Small intestine (tissue), 7 donors: ENCODE results near the gene LRMDA. TPM values are rescaled to one million over a fixed set of nuclear protein-coding genes. Genes with fewer than 3 reads are reported as not detected.
"Not testable (repeated sequence)": the region's sequence is repeated elsewhere in the genome, so short reads cannot be mapped to it uniquely, and the experiment has no call there.

Source experiments
- DNase-seq, 2 donors: peaks; one replicate each; pipeline versions ENCODE4 v3.0.0 to v3.0.0-alpha.2; 2013
- FAIRE-seq: peaks from 2 replicates; lab custom pipeline; 2012; peaks lifted over from hg19 to GRCh38; lab: Jason Lieb, UNC
- H3K27ac ChIP-seq, 3 donors: one replicate each; pipeline ENCODE4 v1.5.1; 2013; ENCODE audit warnings: low read length in 2 of 3, mild to moderate bottlenecking in 2 of 3, control low read depth in 1 of 3, inconsistent platforms in 1 of 3, low read depth in 1 of 3, moderate library complexity in 1 of 3
- H3K27me3 ChIP-seq, 3 donors: one replicate each; pipeline ENCODE4 v1.6.1; 2013; ENCODE audit warnings: low read length in 3 of 3, inconsistent platforms in 1 of 3; ENCODE audit not compliant: control insufficient read depth in 3 of 3, insufficient read depth in 3 of 3
- H3K36me3 ChIP-seq, 3 donors: one replicate each; pipeline ENCODE4 v1.6.1; 2013; ENCODE audit warnings: low read length in 3 of 3, inconsistent platforms in 1 of 3, low read depth in 1 of 3, mild to moderate bottlenecking in 1 of 3, moderate library complexity in 1 of 3; ENCODE audit not compliant: control insufficient read depth in 3 of 3, insufficient read depth in 2 of 3
- H3K4me1 ChIP-seq, 3 donors: one replicate each; pipeline ENCODE4 v1.6.1; 2013; ENCODE audit warnings: low read length in 2 of 3, inconsistent platforms in 1 of 3, low read depth in 1 of 3, mild to moderate bottlenecking in 1 of 3, moderate library complexity in 1 of 3; ENCODE audit not compliant: control insufficient read depth in 3 of 3, insufficient read depth in 2 of 3
- H3K4me3 ChIP-seq, 3 donors: one replicate each; pipeline ENCODE4 v1.5.1; 2013; ENCODE audit warnings: low read length in 3 of 3, control low read depth in 1 of 3, inconsistent platforms in 1 of 3, low read depth in 1 of 3, mild to moderate bottlenecking in 1 of 3, moderate library complexity in 1 of 3
- H3K9me3 ChIP-seq, 2 donors: one replicate each; pipeline ENCODE4 v1.6.1; 2013; ENCODE audit warnings: low read depth in 1 of 2, low read length in 1 of 2; ENCODE audit not compliant: control insufficient read depth in 2 of 2, insufficient read depth in 1 of 2
- WGBS, 3 donors: extraction: QIAGEN DNeasy Blood & Tissue Kit; methylation state at CpG; one replicate each; pipeline ENCODE4 v1.1.7; 2013; 5-methylcytosine and 5-hydroxymethylcytosine counted together
- polyA plus RNA-seq, 4 donors: library from polyadenylated mRNA; stranded (reverse) in 3 of 4; unstranded in 1 of 4; fragments of 200-250 nt in 3 of 4; fragments of 120-200 nt in 1 of 4; gene quantifications; one replicate each; pipeline versions ENCODE4 v1.2.1 to v1.2.3, GENCODE V29; 2013
- donor health status: healthy with polysubstance abuse.
- donor health status: control.
- donor health status: control.
- donor health status: Bipolar disorder and iron deficiency.
- donor health status: healthy.

The LRMDA gene
- polyA plus RNA-seq, 4 donors: 5.6 to 16.2 (median 6.0) TPM; not detected in 1

- DNase-seq (peak; percentile 76 to 88), FAIRE-seq (no peak)
- Histone ChIP-seq H3K4me1 (peaks cover 0 to 3% (median 3%) of the 10 kb centered on the region in 3 donors), H3K27me3 (no peaks in the 10 kb centered on the region), H3K36me3 (no peaks in the 10 kb centered on the region), H3K4me3 (no peak overlapping the region), H3K27ac (no peak overlapping the region), H3K9me3 (no peaks in the 10 kb centered on the region)
- 29 to 75% (median 30%) methylated on average over 2 of the region's 2 CpGs for WGBS, 3 donors
These were observed 331.0 kb downstream of the LRMDA start for GRCh38 chr10:75762431-75762802.

- Histone ChIP-seq H3K9me3 (no peaks in the 10 kb centered on the region), H3K27ac (no peak overlapping the region), H3K36me3 (no peaks in the 10 kb centered on the region), H3K27me3 (no peaks in the 10 kb centered on the region), H3K4me3 (no peak overlapping the region), H3K4me1 (peaks cover 0 to 3% (median 3%) of the 10 kb centered on the region in 3 donors)
- FAIRE-seq (no peak), DNase-seq (no peak)
- 80 to 92% (median 87%) methylated on average over 3 of the region's 3 CpGs for WGBS, 3 donors
These were observed 332.2 kb downstream of the LRMDA start for GRCh38 chr10:75763652-75764051.

- H3K9me3 ChIP-seq: no peaks in the 10 kb centered on the region
- H3K4me1 ChIP-seq: peaks cover 0 to 3% (median 3%) of the 10 kb centered on the region in 3 donors
- H3K4me3 ChIP-seq: no peak overlapping the region
- H3K27me3 ChIP-seq: no peaks in the 10 kb centered on the region
- no peaks in the 10 kb centered on the region for H3K36me3 ChIP-seq
- DNase-seq (no peak), FAIRE-seq (no peak)
- 75 to 81% (median 76%) methylated on average over 4 of the region's 4 CpGs for WGBS, 3 donors
- no peak overlapping the region for H3K27ac ChIP-seq
These were observed 333.8 kb downstream of the LRMDA start for GRCh38 chr10:75764974-75765788.

GRCh38 chr10:75765789-75766096 lies 334.3 kb downstream of the LRMDA start:
- 84 to 90% (median 88%) methylated on average over 5 of the region's 5 CpGs for WGBS, 3 donors
- no peaks in the 10 kb centered on the region for H3K27me3 ChIP-seq
- no peak overlapping the region for H3K27ac ChIP-seq
- H3K9me3 ChIP-seq: no peaks in the 10 kb centered on the region
- H3K4me1 ChIP-seq: peaks cover 0 to 3% (median 3%) of the 10 kb centered on the region in 3 donors
- FAIRE-seq (no peak), DNase-seq (no peak)
- no peaks in the 10 kb centered on the region for H3K36me3 ChIP-seq
- H3K4me3 ChIP-seq: no peak overlapping the region

- peaks cover 0 to 3% (median 3%) of the 10 kb centered on the region in 3 donors for H3K4me1 ChIP-seq
- no peak for FAIRE-seq
- H3K9me3 ChIP-seq: no peaks in the 10 kb centered on the region
- no peak overlapping the region for H3K27ac ChIP-seq
- no peaks in the 10 kb centered on the region for H3K36me3 ChIP-seq
- DNase-seq: no peak
- no peak overlapping the region for H3K4me3 ChIP-seq
- no peaks in the 10 kb centered on the region for H3K27me3 ChIP-seq
These were observed 334.7 kb downstream of the LRMDA start for GRCh38 chr10:75766106-75766505.

GRCh38 chr10:75766752-75767151 lies 335.3 kb downstream of the LRMDA start:
- not testable (repeated sequence) for H3K4me3 ChIP-seq, DNase-seq, H3K36me3 ChIP-seq, H3K27me3 ChIP-seq, FAIRE-seq, H3K9me3 ChIP-seq, H3K4me1 ChIP-seq, H3K27ac ChIP-seq
- WGBS, 3 donors: 92 to 94% (median 92%) methylated on average over 4 of the region's 4 CpGs

- FAIRE-seq: no peak
- WGBS, 3 donors: 79 to 96% (median 89%) methylated on average over 7 of the region's 7 CpGs
These were observed 339.2 kb downstream of the LRMDA start for GRCh38 chr10:75770626-75771081.

GRCh38 chr10:75771606-75772005 lies 340.2 kb downstream of the LRMDA start:
- Histone ChIP-seq H3K36me3 (no peaks in the 10 kb centered on the region), H3K4me3 (no peak overlapping the region), H3K9me3 (no peaks in the 10 kb centered on the region), H3K27me3 (no peaks in the 10 kb centered on the region), H3K27ac (peak overlapping the region in 1 of 3 donors; percentile 58), H3K4me1 (peaks cover 0 to 3% (median 0%) of the 10 kb centered on the region in 3 donors)
- FAIRE-seq: no peak
- WGBS, 3 donors: 12 to 45% (median 43%) methylated on average over 1 of the region's 1 CpG
- DNase-seq: peak; percentile 24 to 30

More at GRCh38 chr10:75770626-75771081, 339.2 kb downstream of the LRMDA start:
- Histone ChIP-seq H3K4me1 (peaks cover 0 to 3% (median 0%) of the 10 kb centered on the region in 3 donors), H3K4me3 (no peak overlapping the region), H3K9me3 (no peaks in the 10 kb centered on the region), H3K36me3 (no peaks in the 10 kb centered on the region), H3K27me3 (no peaks in the 10 kb centered on the region), H3K27ac (no peak overlapping the region)
- DNase-seq: no peak
